DND-41 (cell line): ENCODE data around the gene OTC.

ENCODE experiments used
- EZH2 ChIP-seq: IDR thresholded peaks from 3 replicates; pipeline ENCODE4 v1.6.1; 2012; ENCODE audit warnings: borderline replicate concordance, low read depth, mild to moderate bottlenecking, moderate library complexity, low read length, inconsistent platforms; ENCODE audit not compliant: severe bottlenecking
- TF ChIP-seq, protein P1 (sequence below): IDR thresholded peaks from 2 replicates; pipeline ENCODE4 v1.5.1; 2012; ENCODE audit warnings: borderline replicate concordance, low read length, moderate library complexity, mild to moderate bottlenecking; ENCODE audit not compliant: poor library complexity, severe bottlenecking; ENCODE audit errors: extremely low read depth

- TF ChIP-seq, protein P1, sequence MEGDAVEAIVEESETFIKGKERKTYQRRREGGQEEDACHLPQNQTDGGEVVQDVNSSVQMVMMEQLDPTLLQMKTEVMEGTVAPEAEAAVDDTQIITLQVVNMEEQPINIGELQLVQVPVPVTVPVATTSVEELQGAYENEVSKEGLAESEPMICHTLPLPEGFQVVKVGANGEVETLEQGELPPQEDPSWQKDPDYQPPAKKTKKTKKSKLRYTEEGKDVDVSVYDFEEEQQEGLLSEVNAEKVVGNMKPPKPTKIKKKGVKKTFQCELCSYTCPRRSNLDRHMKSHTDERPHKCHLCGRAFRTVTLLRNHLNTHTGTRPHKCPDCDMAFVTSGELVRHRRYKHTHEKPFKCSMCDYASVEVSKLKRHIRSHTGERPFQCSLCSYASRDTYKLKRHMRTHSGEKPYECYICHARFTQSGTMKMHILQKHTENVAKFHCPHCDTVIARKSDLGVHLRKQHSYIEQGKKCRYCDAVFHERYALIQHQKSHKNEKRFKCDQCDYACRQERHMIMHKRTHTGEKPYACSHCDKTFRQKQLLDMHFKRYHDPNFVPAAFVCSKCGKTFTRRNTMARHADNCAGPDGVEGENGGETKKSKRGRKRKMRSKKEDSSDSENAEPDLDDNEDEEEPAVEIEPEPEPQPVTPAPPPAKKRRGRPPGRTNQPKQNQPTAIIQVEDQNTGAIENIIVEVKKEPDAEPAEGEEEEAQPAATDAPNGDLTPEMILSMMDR = no peak
- no peak for TF ChIP-seq EZH2
Measured at GRCh38 chrX:38402118-38402517, 49.7 kb downstream of the OTC start.
